Measurements from ENCODE around the gene SRD5A1.

SRD5A1 gene

GRCh38 chr5:6584727-6585126 lies 48.5 kb upstream of the SRD5A1 start (continued):
- TF ChIP-seq, protein P1, sequence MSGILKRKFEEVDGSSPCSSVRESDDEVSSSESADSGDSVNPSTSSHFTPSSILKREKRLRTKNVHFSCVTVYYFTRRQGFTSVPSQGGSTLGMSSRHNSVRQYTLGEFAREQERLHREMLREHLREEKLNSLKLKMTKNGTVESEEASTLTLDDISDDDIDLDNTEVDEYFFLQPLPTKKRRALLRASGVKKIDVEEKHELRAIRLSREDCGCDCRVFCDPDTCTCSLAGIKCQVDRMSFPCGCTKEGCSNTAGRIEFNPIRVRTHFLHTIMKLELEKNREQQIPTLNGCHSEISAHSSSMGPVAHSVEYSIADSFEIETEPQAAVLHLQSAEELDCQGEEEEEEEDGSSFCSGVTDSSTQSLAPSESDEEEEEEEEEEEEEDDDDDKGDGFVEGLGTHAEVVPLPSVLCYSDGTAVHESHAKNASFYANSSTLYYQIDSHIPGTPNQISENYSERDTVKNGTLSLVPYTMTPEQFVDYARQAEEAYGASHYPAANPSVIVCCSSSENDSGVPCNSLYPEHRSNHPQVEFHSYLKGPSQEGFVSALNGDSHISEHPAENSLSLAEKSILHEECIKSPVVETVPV (CRISPR knock-in tag; IDR thresholded peaks at IDR 0.05): no peak
- TF ChIP-seq TCF4 (CRISPR knock-in tag; IDR thresholded peaks at IDR 0.05; ENCODE audit: borderline replicate concordance): no peak

DNA sequence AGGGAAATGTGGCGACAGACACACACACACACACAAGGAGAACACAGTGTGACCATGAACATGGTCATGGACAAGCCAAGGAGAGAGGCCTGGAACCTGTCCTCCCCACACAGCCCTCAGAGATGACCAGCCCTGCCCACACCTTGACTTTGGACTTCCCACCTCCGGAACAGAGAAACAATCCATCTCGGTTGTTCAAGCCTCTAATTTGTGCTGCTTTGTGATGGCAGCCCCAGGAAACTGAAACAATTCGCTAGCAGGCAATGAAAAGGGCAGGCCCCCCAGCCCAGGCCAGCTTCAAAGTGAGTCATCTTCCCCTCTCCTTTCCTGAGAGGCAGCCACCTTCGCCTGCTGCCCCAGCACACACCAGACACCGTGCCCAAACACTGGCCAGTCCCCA lies 48.1 kb upstream of the SRD5A1 start:
- no peak for TF ChIP-seq ZFP3 (CRISPR knock-in tag; IDR thresholded peaks at IDR 0.05)
- no peak for TF ChIP-seq CSDC2 (CRISPR knock-in tag; IDR thresholded peaks at IDR 0.05)
- no peak for TF ChIP-seq SNAI2 (CRISPR knock-in tag; IDR thresholded peaks at IDR 0.05)
- no peak for TF ChIP-seq ISL1 (CRISPR knock-in tag; IDR thresholded peaks at IDR 0.05)
- no peak for TF ChIP-seq PPARA (CRISPR knock-in tag; IDR thresholded peaks at IDR 0.05; ENCODE audit: borderline replicate concordance)
- no peak for TF ChIP-seq OSR1 (CRISPR knock-in tag; IDR thresholded peaks at IDR 0.05)
- TF ChIP-seq, protein P2, sequence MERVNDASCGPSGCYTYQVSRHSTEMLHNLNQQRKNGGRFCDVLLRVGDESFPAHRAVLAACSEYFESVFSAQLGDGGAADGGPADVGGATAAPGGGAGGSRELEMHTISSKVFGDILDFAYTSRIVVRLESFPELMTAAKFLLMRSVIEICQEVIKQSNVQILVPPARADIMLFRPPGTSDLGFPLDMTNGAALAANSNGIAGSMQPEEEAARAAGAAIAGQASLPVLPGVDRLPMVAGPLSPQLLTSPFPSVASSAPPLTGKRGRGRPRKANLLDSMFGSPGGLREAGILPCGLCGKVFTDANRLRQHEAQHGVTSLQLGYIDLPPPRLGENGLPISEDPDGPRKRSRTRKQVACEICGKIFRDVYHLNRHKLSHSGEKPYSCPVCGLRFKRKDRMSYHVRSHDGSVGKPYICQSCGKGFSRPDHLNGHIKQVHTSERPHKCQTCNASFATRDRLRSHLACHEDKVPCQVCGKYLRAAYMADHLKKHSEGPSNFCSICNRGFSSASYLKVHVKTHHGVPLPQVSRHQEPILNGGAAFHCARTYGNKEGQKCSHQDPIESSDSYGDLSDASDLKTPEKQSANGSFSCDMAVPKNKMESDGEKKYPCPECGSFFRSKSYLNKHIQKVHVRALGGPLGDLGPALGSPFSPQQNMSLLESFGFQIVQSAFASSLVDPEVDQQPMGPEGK (CRISPR knock-in tag; IDR thresholded peaks at IDR 0.05; ENCODE audit: borderline replicate concordance): no peak
- no peak for TF ChIP-seq CREB5 (CRISPR knock-in tag; IDR thresholded peaks at IDR 0.05; ENCODE audit: low read depth)
- TF ChIP-seq, protein P1 (CRISPR knock-in tag; IDR thresholded peaks at IDR 0.05): no peak
- no peak for ATAC-seq

DNA sequence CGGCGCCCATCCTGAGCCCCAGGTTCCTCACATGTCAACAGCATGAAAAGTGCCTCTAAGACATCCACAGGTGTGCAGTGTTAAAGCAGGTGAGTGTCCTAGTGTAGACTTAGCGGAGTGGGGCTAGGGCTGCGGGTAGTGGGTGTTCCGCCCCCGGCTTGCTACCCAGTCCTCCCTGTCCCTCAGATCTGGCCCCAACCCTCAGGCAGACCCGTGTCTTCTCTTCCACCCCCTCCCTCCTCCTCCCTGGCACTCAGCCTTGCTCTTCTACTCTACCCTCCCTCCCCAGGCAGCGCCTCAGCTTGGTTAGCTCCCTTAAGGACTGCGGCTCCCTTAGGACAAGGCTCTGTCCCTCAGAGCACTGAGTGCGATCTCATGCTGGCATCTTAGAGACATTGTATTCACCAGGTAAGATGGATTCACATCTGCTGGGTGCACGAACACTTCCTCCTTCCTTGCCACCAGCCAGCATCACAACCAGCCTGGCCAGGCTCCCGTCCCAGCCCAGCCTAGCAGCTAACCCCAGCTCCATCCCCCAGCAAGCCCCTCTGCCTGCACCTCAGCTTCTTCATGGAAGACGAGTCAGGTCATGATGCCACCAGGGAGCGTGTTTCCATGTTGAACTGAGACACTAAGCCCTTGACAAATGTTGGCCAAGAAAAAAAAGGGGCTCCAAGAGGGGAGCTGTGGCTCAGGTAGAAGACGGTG lies 47.1 kb upstream of the SRD5A1 start:
- no peak for ATAC-seq
- TF ChIP-seq ISL1 (CRISPR knock-in tag; IDR thresholded peaks at IDR 0.05) (no peak), PPARA (CRISPR knock-in tag; IDR thresholded peaks at IDR 0.05; ENCODE audit: borderline replicate concordance) (no peak), ARNTL (CRISPR knock-in tag; IDR thresholded peaks at IDR 0.05; ENCODE audit: borderline replicate concordance, low read depth) (no peak), RARB (CRISPR knock-in tag; IDR thresholded peaks at IDR 0.05) (no peak), BACH2 (CRISPR knock-in tag; IDR thresholded peaks at IDR 0.05; ENCODE audit: borderline replicate concordance) (no peak), ZNF8 (CRISPR knock-in tag; IDR thresholded peaks at IDR 0.05) (no peak), ZFP3 (CRISPR knock-in tag; IDR thresholded peaks at IDR 0.05) (no peak)
- TF ChIP-seq, protein P3, sequence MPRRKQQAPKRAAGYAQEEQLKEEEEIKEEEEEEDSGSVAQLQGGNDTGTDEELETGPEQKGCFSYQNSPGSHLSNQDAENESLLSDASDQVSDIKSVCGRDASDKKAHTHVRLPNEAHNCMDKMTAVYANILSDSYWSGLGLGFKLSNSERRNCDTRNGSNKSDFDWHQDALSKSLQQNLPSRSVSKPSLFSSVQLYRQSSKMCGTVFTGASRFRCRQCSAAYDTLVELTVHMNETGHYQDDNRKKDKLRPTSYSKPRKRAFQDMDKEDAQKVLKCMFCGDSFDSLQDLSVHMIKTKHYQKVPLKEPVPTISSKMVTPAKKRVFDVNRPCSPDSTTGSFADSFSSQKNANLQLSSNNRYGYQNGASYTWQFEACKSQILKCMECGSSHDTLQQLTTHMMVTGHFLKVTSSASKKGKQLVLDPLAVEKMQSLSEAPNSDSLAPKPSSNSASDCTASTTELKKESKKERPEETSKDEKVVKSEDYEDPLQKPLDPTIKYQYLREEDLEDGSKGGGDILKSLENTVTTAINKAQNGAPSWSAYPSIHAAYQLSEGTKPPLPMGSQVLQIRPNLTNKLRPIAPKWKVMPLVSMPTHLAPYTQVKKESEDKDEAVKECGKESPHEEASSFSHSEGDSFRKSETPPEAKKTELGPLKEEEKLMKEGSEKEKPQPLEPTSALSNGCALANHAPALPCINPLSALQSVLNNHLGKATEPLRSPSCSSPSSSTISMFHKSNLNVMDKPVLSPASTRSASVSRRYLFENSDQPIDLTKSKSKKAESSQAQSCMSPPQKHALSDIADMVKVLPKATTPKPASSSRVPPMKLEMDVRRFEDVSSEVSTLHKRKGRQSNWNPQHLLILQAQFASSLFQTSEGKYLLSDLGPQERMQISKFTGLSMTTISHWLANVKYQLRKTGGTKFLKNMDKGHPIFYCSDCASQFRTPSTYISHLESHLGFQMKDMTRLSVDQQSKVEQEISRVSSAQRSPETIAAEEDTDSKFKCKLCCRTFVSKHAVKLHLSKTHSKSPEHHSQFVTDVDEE (CRISPR knock-in tag; IDR thresholded peaks at IDR 0.05): no peak

DNA sequence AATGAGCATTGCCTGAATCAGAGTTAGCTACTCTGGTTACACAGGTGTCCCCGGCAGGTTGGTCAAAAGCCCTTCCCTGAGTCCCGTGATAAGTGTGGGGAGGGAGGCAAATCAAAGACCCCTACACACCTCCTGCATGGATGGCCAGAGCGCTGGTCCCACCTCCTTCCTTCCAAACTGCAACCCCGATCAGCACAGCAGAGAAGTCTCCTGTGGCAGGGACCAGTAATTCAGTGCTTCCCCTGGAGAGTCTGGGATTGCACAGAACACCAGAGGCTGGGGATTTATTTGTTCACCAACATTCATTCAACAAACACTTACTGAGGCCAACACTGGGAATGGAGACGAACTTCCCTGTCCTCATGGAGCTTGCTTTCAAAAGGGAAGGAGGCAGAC lies 46.6 kb upstream of the SRD5A1 start:
- TF ChIP-seq CREB5 (CRISPR knock-in tag; IDR thresholded peaks at IDR 0.05; ENCODE audit: low read depth) (no peak), ZFP3 (CRISPR knock-in tag; IDR thresholded peaks at IDR 0.05) (no peak)
- ATAC-seq: no peak

All from SK-N-SH treated with all-trans-retinoic acid at 6 μM for 48 hours (cell line).